LNCaP clone FGC (cell line): ENCODE data around the gene GGT6.

Source experiments
- DNase-seq: peaks from one replicate; pipeline ENCODE4 v3.0.0-alpha.2; 2011; ENCODE audit warnings: low read depth
- H3K4me3 ChIP-seq: 2 replicates; pipeline ENCODE4 v1.5.1; 2011; ENCODE audit warnings: mild to moderate bottlenecking, low read depth, low read length, control low read depth
- TF ChIP-seq, protein P1 (sequence below): IDR thresholded peaks from 2 replicates; pipeline ENCODE4 v1.5.1; 2012; ENCODE audit warnings: mild to moderate bottlenecking; ENCODE audit not compliant: control insufficient read depth, insufficient read depth; ENCODE audit errors: extremely low read depth

GGT6 gene

DNA sequence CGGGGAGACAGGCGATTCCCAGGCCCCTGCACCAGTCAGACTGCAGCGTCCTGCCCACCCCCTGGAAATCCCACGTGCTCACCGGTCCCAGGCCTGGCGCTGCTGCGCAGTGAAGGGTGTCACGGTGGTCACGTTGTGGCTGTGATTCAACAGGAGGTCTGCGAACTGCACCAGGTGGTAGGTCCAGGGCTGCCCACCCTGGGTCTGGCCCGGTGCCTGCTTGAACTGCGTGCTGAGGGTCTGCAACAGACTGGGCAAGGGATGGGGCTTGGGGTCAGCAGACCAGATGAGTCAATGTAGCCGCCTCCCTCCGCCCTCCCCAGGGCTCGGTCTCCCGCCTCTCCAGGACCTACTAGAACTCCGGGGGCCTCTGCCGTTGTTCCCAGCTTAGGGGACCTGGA, 12.3 kb downstream of the GGT6 start:
- no peak for DNase-seq
- no peak overlapping the region for H3K4me3 ChIP-seq
- TF ChIP-seq, protein P1, sequence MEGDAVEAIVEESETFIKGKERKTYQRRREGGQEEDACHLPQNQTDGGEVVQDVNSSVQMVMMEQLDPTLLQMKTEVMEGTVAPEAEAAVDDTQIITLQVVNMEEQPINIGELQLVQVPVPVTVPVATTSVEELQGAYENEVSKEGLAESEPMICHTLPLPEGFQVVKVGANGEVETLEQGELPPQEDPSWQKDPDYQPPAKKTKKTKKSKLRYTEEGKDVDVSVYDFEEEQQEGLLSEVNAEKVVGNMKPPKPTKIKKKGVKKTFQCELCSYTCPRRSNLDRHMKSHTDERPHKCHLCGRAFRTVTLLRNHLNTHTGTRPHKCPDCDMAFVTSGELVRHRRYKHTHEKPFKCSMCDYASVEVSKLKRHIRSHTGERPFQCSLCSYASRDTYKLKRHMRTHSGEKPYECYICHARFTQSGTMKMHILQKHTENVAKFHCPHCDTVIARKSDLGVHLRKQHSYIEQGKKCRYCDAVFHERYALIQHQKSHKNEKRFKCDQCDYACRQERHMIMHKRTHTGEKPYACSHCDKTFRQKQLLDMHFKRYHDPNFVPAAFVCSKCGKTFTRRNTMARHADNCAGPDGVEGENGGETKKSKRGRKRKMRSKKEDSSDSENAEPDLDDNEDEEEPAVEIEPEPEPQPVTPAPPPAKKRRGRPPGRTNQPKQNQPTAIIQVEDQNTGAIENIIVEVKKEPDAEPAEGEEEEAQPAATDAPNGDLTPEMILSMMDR = no peak

DNA sequence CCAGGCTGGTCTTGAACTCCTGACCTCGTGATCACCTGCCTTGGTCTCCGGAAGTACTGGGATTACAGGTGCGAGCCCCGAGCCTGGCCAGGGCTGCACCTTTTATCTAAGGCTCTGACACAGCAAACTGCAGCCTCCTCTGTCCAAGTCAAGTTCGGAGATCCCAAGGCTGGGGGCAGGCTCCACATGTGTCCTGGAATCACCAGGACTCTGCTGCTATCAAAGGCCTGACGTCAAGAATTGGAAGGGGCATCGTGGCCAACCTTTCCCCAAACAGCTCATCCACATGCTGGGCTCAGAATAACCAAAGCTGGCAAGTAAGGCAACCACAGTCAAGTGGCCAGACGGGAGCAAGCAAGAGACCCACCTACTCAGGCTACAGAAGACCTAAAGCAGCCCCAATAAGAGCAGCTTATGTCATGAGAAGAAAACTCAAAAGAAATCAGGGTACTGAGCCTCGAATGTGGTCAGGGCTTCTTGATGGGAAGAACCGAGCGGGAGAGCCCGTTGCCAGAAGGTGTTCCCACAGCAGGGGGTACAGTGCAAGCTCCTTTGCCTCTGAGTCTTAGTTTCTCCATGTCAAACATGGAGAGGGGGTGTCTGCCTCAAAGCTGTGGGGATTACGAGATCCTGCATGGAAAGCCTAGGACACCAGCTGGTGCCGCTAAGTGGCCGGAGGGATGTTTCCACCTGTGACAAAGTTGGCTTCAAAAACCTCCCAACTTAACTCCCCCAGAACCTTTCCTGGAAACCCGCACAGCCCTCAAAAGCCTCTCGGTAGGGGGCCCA, 13.1 kb downstream of the GGT6 start:
- TF ChIP-seq, protein P1 = no peak
- no peak overlapping the region for H3K4me3 ChIP-seq
- DNase-seq = no peak

DNA sequence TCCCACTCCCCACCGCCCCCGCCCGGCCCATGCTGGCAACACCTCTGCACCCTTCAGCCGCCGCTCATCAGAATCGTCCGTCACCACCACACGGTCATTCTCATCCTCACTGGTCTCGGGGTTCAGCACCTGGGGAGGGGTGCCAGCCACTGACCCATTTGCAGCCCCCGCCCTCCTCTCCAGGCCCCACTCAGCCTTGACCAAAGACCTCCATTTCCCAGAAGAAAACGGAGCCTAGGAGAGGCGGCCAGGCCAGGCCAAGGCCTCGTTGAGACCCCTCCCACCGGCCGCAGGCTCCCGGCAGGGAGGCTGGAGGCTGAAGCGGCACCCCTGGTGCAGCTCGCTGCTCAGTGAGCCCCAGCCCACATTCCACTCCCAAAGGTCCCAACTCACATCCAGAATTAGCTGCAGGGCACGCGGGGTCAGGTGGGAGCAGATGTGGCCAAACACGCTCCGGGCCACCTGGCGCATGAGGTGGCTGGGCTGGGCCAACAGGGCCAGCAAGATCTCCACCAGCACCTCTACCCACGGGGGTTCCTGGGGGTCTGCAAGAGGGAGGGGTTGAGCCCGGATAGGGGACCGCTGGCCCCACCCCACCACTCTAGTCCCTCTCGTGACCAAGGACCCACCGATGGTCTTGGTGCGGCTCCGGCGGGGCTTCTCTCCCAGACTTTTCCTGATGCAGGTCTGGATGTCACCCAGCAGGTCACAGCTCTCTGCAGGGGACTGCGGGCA, 15.0 kb downstream of the GGT6 start:
- TF ChIP-seq, protein P1 = no peak
- H3K4me3 ChIP-seq = no peak overlapping the region
- no peak for DNase-seq

DNA sequence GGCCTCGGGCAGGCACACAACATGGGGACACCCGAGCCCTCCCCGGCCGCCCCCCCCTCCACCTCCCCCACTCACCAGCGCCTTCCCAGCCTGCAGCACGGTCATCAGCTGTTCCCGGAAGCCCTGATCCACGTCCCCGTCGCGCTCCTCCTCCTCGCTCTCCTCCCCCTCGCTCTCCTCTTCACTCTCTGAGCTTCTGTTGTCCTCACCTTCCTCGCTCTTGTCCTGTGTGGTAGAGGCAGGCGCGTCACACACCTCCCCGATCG, 15.5 kb downstream of the GGT6 start:
- no peak overlapping the region for H3K4me3 ChIP-seq
- DNase-seq = no peak
- TF ChIP-seq, protein P1 = no peak

DNA sequence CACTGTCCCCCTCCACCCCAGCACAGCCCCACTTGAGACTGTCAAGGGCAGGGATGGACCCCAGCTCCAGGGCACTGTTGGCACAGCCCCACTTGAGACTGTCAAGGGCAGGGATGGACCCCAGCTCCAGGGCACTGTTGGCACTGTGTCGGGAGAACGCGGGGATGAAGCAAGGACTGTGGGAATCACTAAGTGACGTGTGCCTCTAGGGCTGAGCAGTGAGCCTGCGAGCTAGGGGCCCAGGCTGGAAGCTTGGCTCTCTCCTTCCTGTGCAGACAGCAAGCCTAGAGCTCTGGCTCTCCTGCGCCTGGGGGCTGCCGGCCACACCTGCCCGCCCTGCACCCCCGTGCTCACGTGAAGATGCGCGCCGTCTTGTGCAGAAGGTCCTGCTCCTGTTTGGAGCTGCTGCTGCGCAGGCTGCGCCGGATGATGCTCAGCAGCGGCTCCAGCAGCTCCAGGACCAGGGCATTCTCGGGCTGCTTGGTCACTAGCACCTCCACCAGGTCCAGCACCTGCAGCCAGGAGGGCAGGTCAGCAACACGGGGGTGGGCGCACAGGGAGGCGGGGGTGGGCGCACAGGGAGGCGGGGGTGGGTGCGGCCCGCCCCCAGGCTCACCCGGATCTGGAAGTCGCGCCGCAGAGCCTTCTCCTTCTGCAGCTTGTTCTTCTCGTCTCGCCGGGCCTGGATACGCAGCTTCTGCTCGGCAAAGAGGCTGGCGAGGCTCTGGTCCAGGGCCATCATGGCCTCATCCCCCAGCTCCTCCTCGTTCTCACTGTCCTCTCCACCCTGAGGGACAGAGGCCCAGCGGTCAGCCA, 16.0 kb downstream of the GGT6 start:
- no peak overlapping the region for H3K4me3 ChIP-seq
- no peak for DNase-seq
- TF ChIP-seq, protein P1 = no peak

DNA sequence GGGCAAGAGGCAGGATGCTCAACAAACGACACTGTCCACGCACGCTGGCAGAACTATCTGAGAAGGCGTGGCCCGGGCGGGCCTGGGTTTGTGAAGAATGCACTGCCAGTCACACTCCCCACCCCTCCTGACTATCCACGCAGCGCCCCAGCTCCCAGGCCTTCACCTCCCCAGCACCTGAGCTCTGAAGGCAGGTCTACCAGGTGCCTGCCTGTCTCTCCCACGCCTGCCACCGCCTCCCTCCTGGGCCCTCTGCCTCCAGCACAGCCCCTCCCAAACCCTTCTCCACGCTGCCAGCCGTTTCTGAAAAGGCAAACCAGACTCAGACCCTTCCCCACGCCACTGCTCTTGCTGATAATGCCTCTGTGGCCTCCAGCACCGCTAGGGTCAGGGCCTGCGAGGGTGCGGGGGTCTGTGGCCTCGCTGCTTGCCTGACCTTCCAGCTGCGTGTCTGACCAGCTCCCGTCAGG, 16.8 kb downstream of the GGT6 start:
- no peak for DNase-seq
- no peak overlapping the region for H3K4me3 ChIP-seq
- TF ChIP-seq, protein P1 = no peak
